ENCODE data around the gene NME7.
"Not testable (repeated sequence)": the region's sequence is repeated elsewhere in the genome, so short reads cannot be mapped to it uniquely, and the experiment has no call there.

- not testable (repeated sequence) for TF ChIP-seq CTCF (IDR thresholded peaks at IDR 0.05; ENCODE audit: low read length); EZH2 (IDR thresholded peaks at IDR 0.05; ENCODE audit: borderline replicate concordance, low read length)
These were observed 86.0 kb downstream of the NME7 start for GRCh38 chr1:169281562-169281961.

Measured in OCI-LY1 (cell line).